Mammary epithelial cell (primary cell): ENCODE results near the gene GPC5.

Experiments used
- CTCF ChIP-seq, 2 donors: IDR thresholded peaks in 1 of 2; conservative IDR thresholded peaks in 1 of 2; 2 replicates each; pipeline ENCODE4 v1.5.1; 2011 to 2012; ENCODE audit warnings: inconsistent platforms in 2 of 2, low read length in 2 of 2, mild to moderate bottlenecking in 2 of 2, control low read depth in 1 of 2, low read depth in 1 of 2; ENCODE audit not compliant: insufficient read depth in 1 of 2; ENCODE audit errors: extremely low read depth in 1 of 2
- EZH2 ChIP-seq: IDR thresholded peaks from 2 replicates; pipeline ENCODE4 v1.6.1; 2012; ENCODE audit warnings: low read length, inconsistent platforms, borderline replicate concordance

- TF ChIP-seq CTCF (conservative IDR thresholded peaks at IDR 0.05 in 1 of 2, IDR thresholded peaks at IDR 0.05 in 1 of 2; ENCODE audit: extremely low read depth in 1 of 2, insufficient read depth in 1 of 2, low read depth in 1 of 2, low read length in 2 of 2) (no peak), EZH2 (no peak)
Measured at GRCh38 chr13:92444244-92444643, 1045.8 kb downstream of the GPC5 start.
